Keratinocyte (primary cell): Measurements from ENCODE around the gene EFR3B.

Source experiments
- EZH2 ChIP-seq: IDR thresholded peaks from one replicate; pipeline ENCODE4 v1.6.1; 2012; ENCODE audit warnings: inconsistent platforms, mild to moderate bottlenecking, low read length, moderate library complexity
- TF ChIP-seq, protein P1 (sequence below), 3 experiments: IDR thresholded peaks in 1 of 3; conservative IDR thresholded peaks in 1 of 3; optimal IDR thresholded peaks in 1 of 3; 2 replicates in 2 of 3; 3 replicates in 1 of 3; pipeline versions ENCODE3 to v1.5.1; 2011; ENCODE audit warnings: low read length in 3 of 3, mild to moderate bottlenecking in 3 of 3, moderate library complexity in 2 of 3, control low read depth in 1 of 3, inconsistent platforms in 1 of 3; ENCODE audit not compliant: insufficient read depth in 2 of 3; ENCODE audit errors: extremely low read depth in 1 of 3

- TF ChIP-seq, protein P1, sequence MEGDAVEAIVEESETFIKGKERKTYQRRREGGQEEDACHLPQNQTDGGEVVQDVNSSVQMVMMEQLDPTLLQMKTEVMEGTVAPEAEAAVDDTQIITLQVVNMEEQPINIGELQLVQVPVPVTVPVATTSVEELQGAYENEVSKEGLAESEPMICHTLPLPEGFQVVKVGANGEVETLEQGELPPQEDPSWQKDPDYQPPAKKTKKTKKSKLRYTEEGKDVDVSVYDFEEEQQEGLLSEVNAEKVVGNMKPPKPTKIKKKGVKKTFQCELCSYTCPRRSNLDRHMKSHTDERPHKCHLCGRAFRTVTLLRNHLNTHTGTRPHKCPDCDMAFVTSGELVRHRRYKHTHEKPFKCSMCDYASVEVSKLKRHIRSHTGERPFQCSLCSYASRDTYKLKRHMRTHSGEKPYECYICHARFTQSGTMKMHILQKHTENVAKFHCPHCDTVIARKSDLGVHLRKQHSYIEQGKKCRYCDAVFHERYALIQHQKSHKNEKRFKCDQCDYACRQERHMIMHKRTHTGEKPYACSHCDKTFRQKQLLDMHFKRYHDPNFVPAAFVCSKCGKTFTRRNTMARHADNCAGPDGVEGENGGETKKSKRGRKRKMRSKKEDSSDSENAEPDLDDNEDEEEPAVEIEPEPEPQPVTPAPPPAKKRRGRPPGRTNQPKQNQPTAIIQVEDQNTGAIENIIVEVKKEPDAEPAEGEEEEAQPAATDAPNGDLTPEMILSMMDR (optimal IDR thresholded peaks at IDR 0.05 in 1 of 3, IDR thresholded peaks at IDR 0.05 in 1 of 3, conservative IDR thresholded peaks at IDR 0.05 in 1 of 3; ENCODE audit: extremely low read depth in 1 of 3, insufficient read depth in 2 of 3, low read length in 3 of 3): no peak
- TF ChIP-seq EZH2: no peak
These were observed 155.7 kb downstream of the EFR3B start for GRCh38 chr2:25197336-25198208.
